ENCODE results near the gene HBG1.

The HBG1 gene

DNA sequence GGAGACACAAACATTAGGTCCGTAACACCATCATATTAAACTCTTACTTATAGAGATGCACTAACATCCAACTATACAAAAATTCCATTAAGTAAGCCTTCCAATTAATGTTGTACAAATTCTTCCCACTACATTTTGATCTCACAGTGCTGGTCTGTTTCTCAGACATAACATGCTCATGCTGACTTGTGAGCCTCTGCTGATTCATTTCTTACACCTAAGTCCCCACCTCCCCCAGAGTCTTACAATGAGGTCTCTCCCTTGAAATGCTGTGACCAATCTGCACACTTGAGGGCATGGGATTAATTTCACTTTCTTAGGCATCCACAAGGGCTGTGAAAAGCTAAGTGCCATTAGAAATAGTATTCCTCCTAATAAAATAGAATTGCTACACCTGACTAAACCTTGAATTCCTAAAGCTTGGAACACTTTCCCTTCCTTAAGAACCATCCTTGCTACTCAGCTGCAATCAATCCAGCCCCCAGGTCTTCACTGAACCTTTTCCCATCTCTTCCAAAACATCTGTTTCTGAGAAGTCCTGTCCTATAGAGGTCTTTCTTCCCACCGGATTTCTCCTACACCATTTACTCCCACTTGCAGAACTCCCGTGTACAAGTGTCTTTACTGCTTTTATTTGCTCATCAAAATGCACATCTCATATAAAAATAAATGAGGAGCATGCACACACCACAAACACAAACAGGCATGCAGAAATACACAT, 2.0 kb downstream of the HBG1 start:
- DNase-seq (ENCODE audit: low read depth in 1 of 2, low spot score in 1 of 2), result no peak

GRCh38 chr11:5246772-5247471, 2.7 kb downstream of the HBG1 start:
- no peak for DNase-seq (ENCODE audit: low read depth in 1 of 2, low spot score in 1 of 2)

GRCh38 chr11:5245155-5245554, 4.5 kb downstream of the HBG1 start:
- no peak for DNase-seq (ENCODE audit: low read depth in 1 of 2, low spot score in 1 of 2)

- DNase-seq (ENCODE audit: low read depth in 1 of 2, low spot score in 1 of 2), result no peak
These were observed 5.9 kb downstream of the HBG1 start for GRCh38 chr11:5243816-5244180.

GRCh38 chr11:5242933-5243815, 6.5 kb downstream of the HBG1 start:
- no peak for DNase-seq (ENCODE audit: low read depth in 1 of 2, low spot score in 1 of 2)

- DNase-seq (ENCODE audit: low read depth in 1 of 2, low spot score in 1 of 2), result no peak
These were observed 7.4 kb downstream of the HBG1 start for GRCh38 chr11:5242208-5242607.

DNA sequence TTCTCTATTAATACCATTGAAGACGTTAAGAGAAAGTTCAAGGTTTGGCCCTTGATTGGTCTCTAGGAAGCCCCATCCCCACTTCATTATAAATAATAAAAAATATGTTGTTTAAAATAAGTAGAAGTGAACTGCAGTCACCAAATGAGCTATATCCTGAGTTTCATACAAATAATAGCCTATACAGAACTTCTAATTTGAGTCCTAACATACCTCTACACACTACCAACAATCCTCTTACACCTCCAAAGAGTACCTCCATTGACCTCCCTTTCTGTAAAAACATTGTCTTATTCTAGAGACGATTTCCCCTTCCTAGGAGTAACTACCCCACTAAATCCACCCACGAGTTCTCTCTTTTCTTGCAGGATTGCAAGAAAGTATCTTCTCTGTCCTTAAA, 8.2 kb downstream of the HBG1 start:
- DNase-seq (ENCODE audit: low read depth in 1 of 2, low spot score in 1 of 2), result no peak

GRCh38 chr11:5240458-5240857, 9.2 kb downstream of the HBG1 start:
- no peak for DNase-seq (ENCODE audit: low read depth in 1 of 2, low spot score in 1 of 2)

GRCh38 chr11:5240056-5240455, 9.6 kb downstream of the HBG1 start:
- DNase-seq (ENCODE audit: low read depth in 1 of 2, low spot score in 1 of 2), result no peak

DNA sequence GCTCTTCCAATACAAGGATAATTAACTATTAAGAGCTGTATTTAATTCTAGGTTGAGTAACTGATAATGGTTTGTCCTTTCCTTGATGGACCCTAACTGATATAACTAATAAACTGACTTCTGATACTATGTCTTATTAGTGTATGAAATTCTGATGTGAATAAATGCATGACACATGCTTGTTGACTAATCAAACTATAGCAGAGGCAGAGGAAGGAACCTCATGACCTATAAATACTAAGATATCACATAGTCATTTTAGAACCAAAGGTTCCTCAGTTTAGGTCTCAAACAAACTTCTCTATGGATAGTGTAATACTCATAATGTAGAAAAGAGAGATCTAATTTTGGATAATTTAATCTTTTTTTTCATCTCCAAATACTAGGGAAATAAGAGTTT, 10.6 kb downstream of the HBG1 start:
- no peak for DNase-seq (ENCODE audit: low read depth in 1 of 2, low spot score in 1 of 2)

DNA sequence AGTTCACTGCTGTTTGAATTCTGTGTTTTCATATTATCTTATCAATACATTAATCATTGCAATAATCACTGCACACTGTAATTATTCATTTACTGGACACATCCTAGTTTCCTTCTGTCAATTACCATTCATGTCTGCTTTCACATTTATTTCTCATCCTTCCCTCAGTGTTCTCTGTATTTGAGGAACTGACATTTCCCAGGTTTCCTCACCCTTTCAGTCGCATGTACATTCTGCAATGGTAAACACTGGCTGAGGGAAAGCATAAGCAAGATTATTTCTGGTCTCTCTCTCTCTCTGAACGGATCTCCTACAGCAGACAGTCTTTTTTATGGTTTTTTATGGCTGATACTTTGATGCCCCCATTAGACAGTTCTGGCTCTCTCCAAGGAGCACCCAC, 11.2 kb downstream of the HBG1 start:
- no peak for DNase-seq (ENCODE audit: low read depth in 1 of 2, low spot score in 1 of 2)

DNA sequence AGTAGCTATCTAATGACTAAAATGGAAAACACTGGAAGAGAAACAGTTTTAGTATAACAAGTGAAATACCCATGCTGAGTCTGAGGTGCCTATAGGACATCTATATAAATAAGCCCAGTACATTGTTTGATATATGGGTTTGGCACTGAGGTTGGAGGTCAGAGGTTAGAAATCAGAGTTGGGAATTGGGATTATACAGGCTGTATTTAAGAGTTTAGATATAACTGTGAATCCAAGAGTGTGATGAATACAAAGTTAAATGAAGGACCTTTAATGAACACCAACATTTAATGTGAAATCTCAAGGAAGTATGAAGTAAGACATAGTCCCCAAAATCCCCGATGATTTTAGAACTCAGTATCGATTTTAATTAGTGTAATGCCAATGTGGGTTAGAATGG, 12.2 kb downstream of the HBG1 start:
- DNase-seq (ENCODE audit: low read depth in 1 of 2, low spot score in 1 of 2), result no peak

GRCh38 chr11:5235364-5236095, 14.1 kb downstream of the HBG1 start:
- DNase-seq (ENCODE audit: low read depth in 1 of 2, low spot score in 1 of 2), result no peak

DNA sequence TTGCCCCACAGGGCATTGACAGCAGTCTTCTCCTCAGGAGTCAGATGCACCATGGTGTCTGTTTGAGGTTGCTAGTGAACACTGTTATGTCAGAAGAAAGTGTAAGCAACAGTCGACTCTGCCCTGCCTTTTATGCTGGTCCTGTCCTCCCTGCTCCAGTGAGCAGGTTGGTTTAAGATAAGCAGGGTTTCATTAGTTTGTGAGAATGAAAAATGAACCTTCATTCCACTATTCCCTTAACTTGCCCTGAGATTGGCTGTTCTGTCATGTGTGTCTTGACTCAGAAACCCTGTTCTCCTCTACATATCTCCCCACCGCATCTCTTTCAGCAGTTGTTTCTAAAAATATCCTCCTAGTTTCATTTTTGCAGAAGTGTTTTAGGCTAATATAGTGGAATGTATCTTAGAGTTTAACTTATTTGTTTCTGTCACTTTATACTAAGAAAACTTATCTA, 15.2 kb downstream of the HBG1 start, which contains the start of gene HBD:
TSS of gene HBD (minus strand) at position 103 of the 454 bp plus-strand sequence. CDS start at position 53, 50 bp downstream.
- no peak for DNase-seq (ENCODE audit: low read depth in 1 of 2, low spot score in 1 of 2)

GRCh38 chr11:5233307-5233706, 16.4 kb downstream of the HBG1 start:
- DNase-seq (ENCODE audit: low read depth in 1 of 2, low spot score in 1 of 2), result no peak

GRCh38 chr11:5232821-5233220, 16.8 kb downstream of the HBG1 start:
- no peak for DNase-seq (ENCODE audit: low read depth in 1 of 2, low spot score in 1 of 2)

DNA sequence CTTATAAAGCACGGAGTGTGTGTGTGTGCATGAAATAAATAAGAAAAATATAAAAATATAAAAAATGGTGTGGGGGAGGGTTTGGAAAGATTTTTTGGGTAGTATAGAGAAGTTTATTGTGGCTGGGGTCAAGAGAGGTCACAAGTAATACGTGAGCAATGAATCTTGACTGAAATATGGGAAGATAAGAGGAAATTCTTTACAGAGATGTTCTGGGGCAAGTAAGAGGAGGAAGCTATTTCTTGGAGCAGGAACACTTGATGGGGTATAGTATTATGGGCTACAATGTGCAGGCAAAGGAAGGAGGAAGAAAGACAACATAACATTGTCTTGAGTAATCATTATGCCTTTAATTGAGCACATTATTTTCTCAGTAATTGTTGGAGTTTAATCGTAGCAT, 17.5 kb downstream of the HBG1 start:
- DNase-seq (ENCODE audit: low read depth in 1 of 2, low spot score in 1 of 2), result no peak

- DNase-seq (ENCODE audit: low read depth in 1 of 2, low spot score in 1 of 2), result no peak
These were observed 18.5 kb downstream of the HBG1 start for GRCh38 chr11:5231111-5231510.

GRCh38 chr11:5230266-5230665, 19.4 kb downstream of the HBG1 start:
- no peak for DNase-seq (ENCODE audit: low read depth in 1 of 2, low spot score in 1 of 2)

DNA sequence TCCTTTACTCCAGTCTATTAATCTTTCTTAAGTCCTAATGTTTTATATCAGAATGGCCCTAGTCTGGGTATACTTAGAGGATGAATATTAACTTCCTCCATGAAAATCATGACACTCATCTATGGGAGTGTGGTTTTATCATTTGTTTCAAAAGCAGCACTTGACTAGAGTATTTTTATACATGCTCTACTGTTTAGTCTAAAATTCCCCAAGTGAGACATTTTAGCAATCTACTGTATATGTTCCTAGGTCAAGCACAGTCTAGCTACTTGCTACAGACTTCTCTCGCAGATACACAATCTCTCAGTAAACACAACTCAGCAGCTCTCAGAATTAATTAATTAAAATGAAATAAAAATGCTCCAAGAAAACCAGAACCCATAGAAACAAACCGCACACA, 19.9 kb downstream of the HBG1 start:
- DNase-seq (ENCODE audit: low read depth in 1 of 2, low spot score in 1 of 2), result no peak

- no peak for DNase-seq (ENCODE audit: low read depth in 1 of 2, low spot score in 1 of 2)
These were observed 20.3 kb downstream of the HBG1 start for GRCh38 chr11:5229356-5229755.
